Osteocyte (in vitro differentiated cells): ENCODE measurements around the gene ROR2. TPM values are rescaled to one million over a fixed set of nuclear protein-coding genes. Genes with fewer than 3 reads are reported as not detected.

Experiments
- DNase-seq: peaks from one replicate; pipeline ENCODE4 v3.0.0; 2021; ENCODE audit warnings: mixed read lengths; ENCODE audit not compliant: unreplicated experiment; ENCODE audit errors: extremely low spot score
- H3K27ac Mint-ChIP-seq: one replicate; pipeline ENCODE4 v1.8.0; 2021; ENCODE audit warnings: mild to moderate bottlenecking, mixed read lengths; ENCODE audit not compliant: unreplicated experiment
- H3K27me3 Mint-ChIP-seq: one replicate; pipeline ENCODE4 v1.8.0; 2021; ENCODE audit warnings: mixed read lengths; ENCODE audit not compliant: unreplicated experiment
- H3K36me3 Mint-ChIP-seq: one replicate; pipeline ENCODE4 v1.8.0; 2021; ENCODE audit warnings: mixed read lengths; ENCODE audit not compliant: unreplicated experiment
- H3K4me1 Mint-ChIP-seq: one replicate; pipeline ENCODE4 v1.8.0; 2021; ENCODE audit warnings: mixed read lengths; ENCODE audit not compliant: unreplicated experiment
- H3K4me3 Mint-ChIP-seq: one replicate; pipeline ENCODE4 v1.8.0; 2021; ENCODE audit warnings: mild to moderate bottlenecking, moderate library complexity, mixed read lengths; ENCODE audit not compliant: unreplicated experiment
- H3K9me3 Mint-ChIP-seq: one replicate; pipeline ENCODE4 v1.8.0; 2021; ENCODE audit warnings: mixed read lengths; ENCODE audit not compliant: unreplicated experiment
- total RNA-seq: library from RNA; stranded (reverse); gene quantifications from 2 replicates; pipeline ENCODE4 v1.2.1, GENCODE V29; 2021
- TF ChIP-seq, protein P1 (sequence below): fragments of 200-600 bp; sonication (generic); IDR thresholded peaks from 2 replicates; pipeline ENCODE4 v1.5.0; 2021; ENCODE audit warnings: antibody characterized with exemption, mild to moderate bottlenecking, moderate library complexity

ROR2 gene
- total RNA-seq, 1 donor from 2014 or later, result 48.2 TPM

GRCh38 chr9:91858213-91859030 lies 91.6 kb downstream of the ROR2 start:
- peak overlapping the region; percentile 96 for H3K27ac Mint-ChIP-seq
- TF ChIP-seq, protein P1, sequence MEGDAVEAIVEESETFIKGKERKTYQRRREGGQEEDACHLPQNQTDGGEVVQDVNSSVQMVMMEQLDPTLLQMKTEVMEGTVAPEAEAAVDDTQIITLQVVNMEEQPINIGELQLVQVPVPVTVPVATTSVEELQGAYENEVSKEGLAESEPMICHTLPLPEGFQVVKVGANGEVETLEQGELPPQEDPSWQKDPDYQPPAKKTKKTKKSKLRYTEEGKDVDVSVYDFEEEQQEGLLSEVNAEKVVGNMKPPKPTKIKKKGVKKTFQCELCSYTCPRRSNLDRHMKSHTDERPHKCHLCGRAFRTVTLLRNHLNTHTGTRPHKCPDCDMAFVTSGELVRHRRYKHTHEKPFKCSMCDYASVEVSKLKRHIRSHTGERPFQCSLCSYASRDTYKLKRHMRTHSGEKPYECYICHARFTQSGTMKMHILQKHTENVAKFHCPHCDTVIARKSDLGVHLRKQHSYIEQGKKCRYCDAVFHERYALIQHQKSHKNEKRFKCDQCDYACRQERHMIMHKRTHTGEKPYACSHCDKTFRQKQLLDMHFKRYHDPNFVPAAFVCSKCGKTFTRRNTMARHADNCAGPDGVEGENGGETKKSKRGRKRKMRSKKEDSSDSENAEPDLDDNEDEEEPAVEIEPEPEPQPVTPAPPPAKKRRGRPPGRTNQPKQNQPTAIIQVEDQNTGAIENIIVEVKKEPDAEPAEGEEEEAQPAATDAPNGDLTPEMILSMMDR, result no peak
- H3K4me1 Mint-ChIP-seq, result peaks cover 52% of the 10 kb centered on the region
- H3K4me3 Mint-ChIP-seq, result no peak overlapping the region
- no peaks in the 10 kb centered on the region for H3K27me3 Mint-ChIP-seq
- no peak for DNase-seq
- peaks cover 11% of the 10 kb centered on the region for H3K36me3 Mint-ChIP-seq
- no peaks in the 10 kb centered on the region for H3K9me3 Mint-ChIP-seq

GRCh38 chr9:91857291-91858212 lies 92.5 kb downstream of the ROR2 start:
- TF ChIP-seq, protein P1, result no peak
- Mint-ChIP-seq H3K27me3 (no peaks in the 10 kb centered on the region), H3K4me1 (peaks cover 49% of the 10 kb centered on the region), H3K36me3 (peaks cover 9% of the 10 kb centered on the region), H3K4me3 (peak overlapping the region; percentile 22), H3K9me3 (no peaks in the 10 kb centered on the region), H3K27ac (peak overlapping the region; percentile 96)
- DNase-seq, result no peak

GRCh38 chr9:91856419-91856818 lies 93.6 kb downstream of the ROR2 start:
- TF ChIP-seq, protein P1, result no peak
- H3K36me3 Mint-ChIP-seq, result peaks cover 8% of the 10 kb centered on the region

GRCh38 chr9:91855196-91855595 lies 94.8 kb downstream of the ROR2 start:
- Mint-ChIP-seq H3K4me1 (peaks cover 50% of the 10 kb centered on the region), H3K9me3 (no peaks in the 10 kb centered on the region), H3K4me3 (no peak overlapping the region), H3K27me3 (no peaks in the 10 kb centered on the region), H3K36me3 (peaks cover 11% of the 10 kb centered on the region), H3K27ac (peak overlapping the region; percentile 66)
- TF ChIP-seq, protein P1, result no peak
- DNase-seq, result no peak

More at GRCh38 chr9:91856419-91856818, 93.6 kb downstream of the ROR2 start:
- Mint-ChIP-seq H3K27me3 (no peaks in the 10 kb centered on the region), H3K4me1 (peaks cover 50% of the 10 kb centered on the region), H3K4me3 (no peak overlapping the region), H3K27ac (peak overlapping the region; percentile 96), H3K9me3 (no peaks in the 10 kb centered on the region)
- DNase-seq, result no peak
